HepG2 (cell line): Measurements from ENCODE around the gene SHC1. TPM values are rescaled to one million over a fixed set of nuclear protein-coding genes. Genes with fewer than 3 reads are reported as not detected.

ENCODE experiments used
- ATAC-seq: fragments of 200-7000 bp; cut with Tn5 transposase; 3 replicates; pipeline ENCODE4 v1.9.1; 2020; ENCODE audit warnings: mild to moderate bottlenecking, moderate library complexity
- BruUV-seq: library from RNA; stranded (reverse); fragments of 400-500 nt; replicated peaks from 2 replicates; lab custom pipeline; 2021; lab: Mats Ljungman, UMichigan
- CTCF ChIA-PET: fragments of 300-600 bp; formaldehyde crosslinking; extraction: SDS; loops from one replicate; lab custom pipeline; 2021; ENCODE audit warnings: low total read pairs, inconsistent platforms, low intra/inter-chr PET ratio; lab: Yijun Ruan, JAX
- POLR2A ChIA-PET: fragments of 350-600 bp; sonication (Branson Sonifier 250); formaldehyde crosslinking; loops from one replicate; lab custom pipeline; 2020; ENCODE audit warnings: antibody characterized with exemption, inconsistent platforms; lab: Yijun Ruan, JAX
- DNase-seq: peaks from one replicate; pipeline ENCODE4 v3.0.0-alpha.2; 2015; ENCODE audit warnings: low spot score
- FAIRE-seq: peaks from 3 replicates; lab custom pipeline; 2011; peaks lifted over from hg19 to GRCh38; lab: Jason Lieb, UNC
- H2AFZ ChIP-seq: one replicate; pipeline ENCODE4 v1.6.1; 2011; ENCODE audit warnings: low read length, inconsistent platforms
- H3K27ac ChIP-seq: fragments of 300-600 bp; 3 replicates; pipeline ENCODE4 v1.8.0; 2011; ENCODE audit warnings: mixed run types, mild to moderate bottlenecking, mixed read lengths, low read length, inconsistent platforms; ENCODE audit not compliant: insufficient read depth; ENCODE audit errors: extremely low read length
- H3K27me3 ChIP-seq, 2 experiments: fragments of 200-600 bp in 1 of 2; 2 replicates in 1 of 2; 3 replicates in 1 of 2; pipeline versions ENCODE4 v1.6.0 to v1.8.0; 2011; ENCODE audit warnings: low read length in 2 of 2, mild to moderate bottlenecking in 2 of 2, moderate library complexity in 2 of 2, inconsistent platforms in 1 of 2; ENCODE audit not compliant: insufficient read depth in 2 of 2, control insufficient read depth in 1 of 2
- H3K36me3 ChIP-seq, 2 experiments: fragments of 200-600 bp in 1 of 2; replicated peaks in 1 of 2; 2 replicates in 1 of 2; 3 replicates in 1 of 2; pipeline versions ENCODE4 v1.5.1 to v1.8.0; 2011; ENCODE audit warnings: low read length in 2 of 2, inconsistent platforms in 1 of 2; ENCODE audit not compliant: insufficient read depth in 2 of 2, control insufficient read depth in 1 of 2
- H3K4me1 ChIP-seq: 2 replicates; pipeline ENCODE4 v1.5.1; 2012; ENCODE audit warnings: low read length, inconsistent platforms; ENCODE audit not compliant: insufficient read depth
- H3K4me2 ChIP-seq: 2 replicates; pipeline ENCODE4 v1.6.0; 2011; ENCODE audit warnings: low read depth, low read length, inconsistent platforms
- H3K4me3 ChIP-seq, 3 experiments: fragments of 200-600 bp in 1 of 3; sonication (generic), shearing (Covaris generic) in 1 of 3; replicated peaks in 1 of 3; 2 replicates each; pipeline ENCODE4 v1.5.1; 2011 to 2016; ENCODE audit warnings: low read length in 3 of 3, inconsistent platforms in 2 of 3, low read depth in 2 of 3, mild to moderate bottlenecking in 2 of 3, control low read depth in 1 of 3, mixed read lengths in 1 of 3; ENCODE audit not compliant: insufficient read depth in 1 of 3
- H3K79me2 ChIP-seq: one replicate; pipeline ENCODE4 v1.6.1; 2011; ENCODE audit warnings: low read length, inconsistent platforms; ENCODE audit not compliant: insufficient read depth
- H3K9ac ChIP-seq: 2 replicates; pipeline ENCODE4 v1.6.0; 2011; ENCODE audit warnings: mild to moderate bottlenecking, low read depth, low read length, inconsistent platforms; ENCODE audit not compliant: insufficient read depth
- H3K9me3 ChIP-seq: 2 replicates; pipeline ENCODE4 v1.5.1; 2012; ENCODE audit warnings: mild to moderate bottlenecking, low read length
- H4K20me1 ChIP-seq: 2 replicates; pipeline ENCODE4 v1.6.0; 2011; ENCODE audit warnings: inconsistent platforms, mild to moderate bottlenecking, low read length, moderate library complexity; ENCODE audit not compliant: insufficient read depth
- FOXK1 ChIP-seq: sonication (generic); formaldehyde crosslinking; IDR thresholded peaks from 2 replicates; pipeline ENCODE4 v1.4.0; 2020; ENCODE audit warnings: low read depth, missing genetic modification reagents, borderline replicate concordance
- HNRNPL ChIP-seq: fragments of 200-400 bp; formaldehyde crosslinking; IDR thresholded peaks from 2 replicates; pipeline ENCODE4 v1.6.1; 2017; ENCODE audit warnings: mild to moderate bottlenecking, low read depth, low read length
- KDM4B ChIP-seq: sonication (generic); formaldehyde crosslinking; IDR thresholded peaks from 2 replicates; pipeline ENCODE4 v1.4.0; 2020; ENCODE audit warnings: missing genetic modification reagents
- POLR2A ChIP-seq, 2 experiments: IDR thresholded peaks; 2 replicates each; pipeline ENCODE4 v1.6.1; 2011; ENCODE audit warnings: low read depth in 2 of 2, low read length in 2 of 2, mild to moderate bottlenecking in 1 of 2, moderate library complexity in 1 of 2; ENCODE audit not compliant: insufficient read depth in 1 of 2
- RBFOX2 ChIP-seq: fragments of 200-400 bp; formaldehyde crosslinking; IDR thresholded peaks from 2 replicates; pipeline ENCODE4 v1.6.1; 2017; ENCODE audit warnings: low read depth, mild to moderate bottlenecking, low read length
- ZBTB34 ChIP-seq: sonication (generic); formaldehyde crosslinking; IDR thresholded peaks from 2 replicates; pipeline ENCODE4 v1.8.0; 2022; ENCODE audit warnings: mild to moderate bottlenecking, missing genetic modification reagents
- ZMAT3 ChIP-seq: sonication (generic); formaldehyde crosslinking; conservative IDR thresholded peaks from 2 replicates; pipeline ENCODE4 v1.7.0; 2021; ENCODE audit warnings: missing genetic modification reagents
- ZNF260 ChIP-seq: sonication (generic); formaldehyde crosslinking; IDR thresholded peaks from 2 replicates; pipeline ENCODE4 v1.4.0; 2020; ENCODE audit warnings: missing genetic modification reagents, low read depth, mild to moderate bottlenecking, borderline replicate concordance
- ZNF597 ChIP-seq: sonication (generic); formaldehyde crosslinking; IDR thresholded peaks from 2 replicates; pipeline ENCODE4 v1.5.0; 2020; ENCODE audit warnings: missing genetic modification reagents
- WGBS: methylation state at CpG from one replicate; pipeline ENCODE4 v1.1.6; 2017; ENCODE audit warnings: low lambda C conversion rate; 5-methylcytosine and 5-hydroxymethylcytosine counted together
- in situ Hi-C: cut with HindIII; loops from 2 replicates; pipeline ENCODE4 v1.10.0; 2017; ENCODE audit warnings: low pct_unique_long_range_greater_than_20kb; ENCODE audit not compliant: extremely low pct_ligation_motif_present
- intact Hi-C: fragments of 100-400 bp; cut with micrococcal nuclease; formaldehyde crosslinking; loops from one replicate; pipeline ENCODE4 v1.10.0; 2022; ENCODE audit not compliant: unreplicated experiment
- polyA plus RNA-seq, 8 experiments: library from polyadenylated mRNA; depleted of rRNA in 3 of 8; stranded (reverse) in 7 of 8; unstranded in 1 of 8; fragments of >200 nt; fragmentation: Illumina TruSeq in 4 of 8; extraction: Trizol in 4 of 8; gene quantifications; 2 replicates each; pipeline versions ENCODE4 v1.2.1 to v1.2.3, GENCODE V29; 2011 to 2016; ENCODE audit warnings: low read depth in 4 of 8, missing spikeins in 1 of 8, mixed read lengths in 1 of 8; ENCODE audit not compliant: insufficient read depth in 1 of 8
- total RNA-seq, 5 experiments: library from RNA; depleted of rRNA; stranded (reverse); fragments of >200 nt; fragmentation: Illumina TruSeq; extraction: Trizol; gene quantifications; 2 replicates each; pipeline ENCODE4 v1.2.3, GENCODE V29; 2016; ENCODE audit warnings: low read depth in 1 of 5

SHC1 gene
- total and polyA plus RNA-seq, 2 of the 13 experiments (the other 11 are each of a cell fraction or from before 2014, with no cell fraction given) = 52.0 to 137 TPM

- intact Hi-C loops (no loop called here), in situ Hi-C loops (no loop called here)
- no peaks in the 10 kb centered on the region for H3K27me3 ChIP-seq
- H3K4me1 ChIP-seq = peaks cover 70% of the 10 kb centered on the region
- ATAC-seq = no peak
- no peak overlapping the region for H3K27ac ChIP-seq
- ChIA-PET POLR2A (interaction anchor here (2.1 to 8.2 kb wide), 2 partner anchors 9 to 38 kb away, joined by 9 to 90 read pairs; partner anchors contain the start of gene ZBTB7B), CTCF (no interaction called here)
- H3K4me3 ChIP-seq = no peak overlapping the region
- no TSS peak for BruUV-seq
- peaks cover 24% of the 10 kb centered on the region for H3K79me2 ChIP-seq
- no peak overlapping the region for H2AFZ ChIP-seq
- no peak for FAIRE-seq
- H3K9me3 ChIP-seq = no peaks in the 10 kb centered on the region
- H3K4me2 ChIP-seq = no peak overlapping the region
- TF ChIP-seq HNRNPL = peak; percentile 95
- no peak for TF ChIP-seq FOXK1 (CRISPR knock-in tag)
- H3K9ac ChIP-seq = no peak overlapping the region
- peaks cover 6 to 33% of the 10 kb centered on the region in 2 experiments; a peak in 4 of 5 replicates for H3K36me3 ChIP-seq
- 89% methylated on average over 3 of the region's 6 CpGs for WGBS
- peaks cover 11% of the 10 kb centered on the region; the same call in 1 of the 2 replicates for H4K20me1 ChIP-seq
- DNase-seq = no peak
Measured at GRCh38 chr1:155011437-155012025, 41.0 kb upstream of the SHC1 start.

DNA sequence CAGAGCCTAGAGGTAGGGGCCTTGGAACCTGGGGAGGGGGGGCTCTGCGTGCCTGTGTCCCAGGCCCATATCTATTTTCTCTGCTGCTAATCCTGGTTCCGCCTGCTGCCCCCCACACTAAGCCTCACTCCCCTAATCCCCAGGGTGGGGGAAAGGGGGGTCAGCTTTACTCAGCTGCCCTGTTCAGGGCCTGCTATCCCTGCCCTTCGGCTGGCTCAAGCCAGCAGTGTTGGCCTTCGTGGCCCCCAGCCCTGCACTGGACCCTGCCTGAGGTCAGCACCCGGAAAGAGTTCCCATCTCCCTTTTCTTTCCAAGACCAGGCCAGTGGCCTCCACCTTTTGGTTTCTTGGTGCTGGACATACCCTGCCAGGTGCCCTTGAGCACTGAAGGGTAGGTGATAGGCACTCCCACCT lies 40.5 kb upstream of the SHC1 start:
- no TSS peak for BruUV-seq

More for the DNA sequence above, 40.5 kb upstream of the SHC1 start:
- Histone ChIP-seq H3K36me3 (peaks cover 3 to 33% of the 10 kb centered on the region in 2 experiments; a peak in 4 of 5 replicates), H3K4me3 (no peak overlapping the region), H3K9ac (no peak overlapping the region), H3K79me2 (peaks cover 28% of the 10 kb centered on the region), H3K4me1 (peaks cover 75% of the 10 kb centered on the region), H4K20me1 (peaks cover 11% of the 10 kb centered on the region; the same call in 1 of the 2 replicates), H3K27ac (no peak overlapping the region), H3K9me3 (no peaks in the 10 kb centered on the region), H2AFZ (no peak overlapping the region), H3K27me3 (no peaks in the 10 kb centered on the region), H3K4me2 (no peak overlapping the region)
- ATAC-seq (no peak), FAIRE-seq (no peak), DNase-seq (no peak)
- CTCF ChIA-PET = no interaction called here
- intact Hi-C loops (no loop called here), in situ Hi-C loops (no loop called here)
- POLR2A ChIA-PET = interaction anchor here (8.2 kb wide), 1 partner anchor 9 kb away, joined by 90 read pairs; the partner anchor contains the start of gene ZBTB7B
- TF ChIP-seq ZNF260 (no peak), ZMAT3 (CRISPR knock-in tag) (no peak), ZNF597 (CRISPR knock-in tag) (no peak), KDM4B (no peak), RBFOX2 (0 out of 2 replicates have a peak, but pooled peaks have one; percentile 26), ZBTB34 (CRISPR knock-in tag) (no peak), POLR2A (IDR thresholded peaks at IDR 0.05; ENCODE audit: insufficient read depth in 1 of 2, low read depth in 2 of 2, low read length in 2 of 2) (no peak)
- 100% methylated on average over 4 of the region's 5 CpGs for WGBS
